GM21390 (cell line): Measurements from ENCODE around the gene DDX28.
A peak's percentile ranks its signal among the peaks of the same experiment; 100 is the strongest.
"Not testable (repeated sequence)": the region's sequence is repeated elsewhere in the genome, so short reads cannot be mapped to it uniquely, and the experiment has no call there.

Source experiments
- ATAC-seq: cut with Tn5 transposase; IDR thresholded peaks from one replicate; pipeline ENCODE4 v1.9.1; 2021; ENCODE audit not compliant: unreplicated experiment

Gene DDX28

GRCh38 chr16:67995423-67995822, 27.6 kb downstream of the DDX28 start:
- ATAC-seq = no peak

DNA sequence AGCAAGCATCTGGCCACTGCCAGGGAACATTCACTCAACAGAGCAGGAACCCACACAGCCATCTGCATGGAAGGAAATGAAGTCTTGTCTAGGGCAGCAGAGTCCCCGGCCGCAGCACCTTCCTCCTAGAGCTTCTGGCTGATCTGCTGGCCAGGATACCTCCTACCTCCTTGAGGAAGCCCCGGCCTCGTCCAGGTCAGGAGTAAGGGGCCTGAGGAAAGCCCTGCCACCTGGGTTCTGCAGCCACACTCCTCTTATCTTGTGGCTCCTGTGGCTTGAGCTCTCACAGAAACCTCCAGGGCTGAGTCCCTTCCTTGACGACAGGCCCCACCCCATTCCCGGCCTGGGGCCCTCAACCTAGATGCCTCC, 29.0 kb downstream of the DDX28 start:
- ATAC-seq = not testable (repeated sequence)

- peak; percentile 67 for ATAC-seq
Measured at GRCh38 chr16:67993207-67994039, 29.6 kb downstream of the DDX28 start.

GRCh38 chr16:67992661-67993206, 30.3 kb downstream of the DDX28 start:
- no peak for ATAC-seq

- ATAC-seq = no peak
Measured at GRCh38 chr16:67990018-67990386, 33.0 kb downstream of the DDX28 start.

GRCh38 chr16:67989322-67990017, 33.6 kb downstream of the DDX28 start:
- ATAC-seq = no peak

DNA sequence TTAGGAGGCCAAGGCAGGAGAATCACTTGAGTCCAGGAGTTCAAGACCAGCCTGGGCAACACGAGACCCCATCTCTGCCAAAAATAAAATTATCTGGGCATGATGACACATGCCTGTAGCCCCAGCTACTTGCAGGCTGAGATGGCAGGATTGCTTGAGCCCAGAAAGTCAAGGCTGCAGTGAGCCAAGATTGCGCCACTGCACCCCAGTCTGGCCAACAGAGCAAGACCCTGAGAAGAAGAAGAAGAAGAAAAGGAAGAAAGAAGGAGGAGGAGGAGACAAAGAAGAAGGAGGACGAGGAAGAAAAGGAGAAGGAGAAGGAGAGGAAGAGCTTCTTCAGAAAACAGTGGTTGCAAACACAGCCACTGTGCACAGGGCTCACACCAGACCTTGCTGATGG, 34.4 kb downstream of the DDX28 start:
- no peak for ATAC-seq

DNA sequence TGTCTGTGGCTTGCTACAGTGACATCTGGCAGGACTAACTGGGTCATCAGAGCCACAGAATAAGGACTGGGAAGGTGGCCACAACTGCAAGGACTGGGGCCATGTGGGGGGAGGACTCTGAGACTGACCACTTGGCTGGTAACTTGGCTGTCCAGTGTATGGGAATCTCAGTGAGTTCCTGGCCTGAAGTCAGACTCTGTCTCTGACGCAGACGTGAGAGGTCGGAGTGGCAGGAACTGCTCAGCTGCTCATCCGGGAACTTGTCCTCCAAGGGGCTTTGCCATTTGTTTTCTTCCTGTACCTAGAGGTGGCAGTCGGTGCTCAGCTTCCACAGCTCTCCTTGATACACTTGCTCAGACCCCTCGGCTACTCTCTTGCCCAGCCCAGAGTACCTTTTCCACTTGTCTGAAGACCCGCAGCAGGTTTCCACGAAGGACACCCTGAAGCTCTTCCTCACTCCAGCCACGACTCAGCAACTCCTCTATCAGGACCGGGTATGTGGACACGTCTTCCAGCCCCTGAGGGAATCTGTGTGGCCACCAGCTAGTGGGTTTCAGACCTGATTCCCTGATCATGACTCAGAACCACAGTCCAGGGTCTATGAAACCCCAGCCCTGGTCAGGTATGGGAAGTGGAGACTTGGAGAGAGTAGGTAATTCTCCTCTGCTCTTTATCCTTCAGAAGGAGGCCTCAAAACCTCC, 35.4 kb downstream of the DDX28 start:
- no peak for ATAC-seq

GRCh38 chr16:67986949-67987348, 36.1 kb downstream of the DDX28 start:
- ATAC-seq = no peak

GRCh38 chr16:67982011-67982696, 40.9 kb downstream of the DDX28 start:
- ATAC-seq = no peak

GRCh38 chr16:67979955-67980678, 42.9 kb downstream of the DDX28 start, which contains the start of gene DPEP3:
Gene DPEP3, minus strand, starts transcription at chr16:67980499. Its CDS starts 119 bp downstream, at chr16:67980380.
- no peak for ATAC-seq

GRCh38 chr16:67977469-67978227, 45.4 kb downstream of the DDX28 start:
- ATAC-seq = no peak

DNA sequence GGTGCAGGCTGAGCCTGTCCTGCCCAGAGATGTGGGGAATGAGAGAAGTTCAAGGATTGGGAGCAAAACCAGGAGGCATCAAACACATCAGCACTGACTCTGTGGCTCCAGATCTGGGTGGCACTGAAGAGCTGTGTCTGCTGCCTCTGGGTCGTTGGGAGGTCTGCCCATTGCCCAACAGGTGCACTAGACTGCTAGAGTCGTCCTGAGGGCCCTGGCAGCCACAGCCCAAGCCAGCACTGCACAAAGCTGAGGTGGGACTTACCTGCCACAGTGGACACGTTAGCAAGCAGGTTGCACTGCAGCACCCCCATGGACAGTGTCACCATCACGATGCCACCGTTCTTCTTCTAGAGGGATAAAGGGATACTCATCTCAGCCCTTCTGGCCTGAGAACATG, 46.0 kb downstream of the DDX28 start:
- ATAC-seq = no peak

DNA sequence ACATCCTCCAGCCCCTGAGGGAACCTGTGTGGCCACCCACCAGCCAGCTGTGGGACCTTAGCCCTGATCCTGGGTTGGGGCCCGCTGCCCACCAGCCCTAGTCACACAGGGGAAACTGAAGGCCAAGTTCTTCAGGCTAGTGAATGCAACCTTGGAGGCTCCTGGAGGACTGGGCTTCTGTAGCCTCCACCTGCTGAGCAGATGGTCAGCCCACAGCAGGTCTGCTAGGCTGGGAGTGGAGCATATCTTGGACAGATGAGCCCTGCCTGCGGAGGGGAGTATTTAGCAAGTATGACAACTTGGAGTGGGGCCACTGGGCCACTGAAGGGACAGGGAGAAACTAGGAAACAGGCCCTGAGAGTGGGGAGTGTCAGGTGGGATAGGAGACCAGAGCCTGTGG, 46.8 kb downstream of the DDX28 start:
- no peak for ATAC-seq

- ATAC-seq = no peak
Measured at GRCh38 chr16:67975321-67976105, 47.5 kb downstream of the DDX28 start.

GRCh38 chr16:67972285-67972684, 50.7 kb downstream of the DDX28 start:
- ATAC-seq = not testable (repeated sequence)

DNA sequence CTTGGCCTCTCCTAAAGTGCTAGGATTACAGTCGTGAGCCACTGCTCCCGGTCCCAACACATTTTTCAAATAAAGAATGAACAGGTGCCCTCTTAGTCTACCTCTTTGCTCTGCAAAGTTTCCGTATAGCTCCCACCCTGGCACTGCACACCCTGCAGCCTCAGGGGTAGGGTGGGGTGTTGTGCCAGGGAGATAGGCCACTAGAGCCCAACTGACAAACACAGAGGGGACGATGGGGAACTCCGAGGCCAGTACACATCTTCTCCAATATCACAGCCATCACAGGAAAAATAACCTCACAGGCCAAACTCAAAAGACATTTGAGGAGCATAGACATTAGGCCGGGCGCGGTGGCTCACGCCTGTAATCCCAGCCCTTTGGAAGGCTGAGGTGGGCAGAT, 51.9 kb downstream of the DDX28 start:
- no peak for ATAC-seq
